Neural crest cell (in vitro differentiated cells): Measurements from ENCODE around the gene KCNK7. TPM values are rescaled to one million over a fixed set of nuclear protein-coding genes. Genes with fewer than 3 reads are reported as not detected.

Experiments
- DNase-seq: peaks from one replicate; pipeline ENCODE4 v3.0.0; 2021; ENCODE audit warnings: low read depth, mixed read lengths, low spot score
- H3K27ac Mint-ChIP-seq: one replicate; pipeline ENCODE4 v1.8.0; 2021; ENCODE audit warnings: mild to moderate bottlenecking, mixed read lengths; ENCODE audit not compliant: unreplicated experiment
- H3K27me3 Mint-ChIP-seq: 2 replicates; pipeline ENCODE4 v1.8.0; 2021; ENCODE audit warnings: low read depth, mild to moderate bottlenecking, mixed read lengths
- H3K36me3 Mint-ChIP-seq: 2 replicates; pipeline ENCODE4 v1.8.0; 2021; ENCODE audit warnings: low read depth, mild to moderate bottlenecking, mixed read lengths
- H3K4me1 Mint-ChIP-seq: 2 replicates; pipeline ENCODE4 v1.8.0; 2021; ENCODE audit warnings: mixed read lengths
- H3K4me3 Mint-ChIP-seq: one replicate; pipeline ENCODE4 v1.8.0; 2021; ENCODE audit warnings: mild to moderate bottlenecking, mixed read lengths
- H3K9me3 Mint-ChIP-seq: 2 replicates; pipeline ENCODE4 v1.8.0; 2021; ENCODE audit warnings: mixed read lengths
- CTCF ChIP-seq: fragments of 200-600 bp; sonication (generic); conservative IDR thresholded peaks from 2 replicates; pipeline ENCODE4 v1.5.0; 2021; ENCODE audit warnings: antibody characterized with exemption, mild to moderate bottlenecking
- total RNA-seq: library from RNA; stranded (reverse); gene quantifications from 2 replicates; pipeline ENCODE4 v1.2.1, GENCODE V29; 2021

Gene KCNK7
- total RNA-seq, 1 donor from 2014 or later, result 1.0 TPM

GRCh38 chr11:65574109-65574810 is 21.3 kb downstream of the KCNK7 start:
- Mint-ChIP-seq H3K4me1 (peaks cover 69% of the 10 kb centered on the region), H3K27ac (peak overlapping the region; percentile 91), H3K27me3 (peaks cover 32% of the 10 kb centered on the region)

GRCh38 chr11:65573391-65574079 is 22.1 kb downstream of the KCNK7 start:
- Mint-ChIP-seq H3K36me3 (peaks cover 7% of the 10 kb centered on the region), H3K4me3 (peak overlapping the region; percentile 96), H3K4me1 (peaks cover 74% of the 10 kb centered on the region), H3K9me3 (no peaks in the 10 kb centered on the region), H3K27ac (peak overlapping the region; percentile 91), H3K27me3 (peaks cover 31% of the 10 kb centered on the region)
- DNase-seq, result no peak
- no peak for TF ChIP-seq CTCF

More at GRCh38 chr11:65574109-65574810, 21.3 kb downstream of the KCNK7 start:
- peaks cover 7% of the 10 kb centered on the region for H3K36me3 Mint-ChIP-seq
- peak; percentile 96 for TF ChIP-seq CTCF
- DNase-seq, result peak; percentile 79
- no peaks in the 10 kb centered on the region for H3K9me3 Mint-ChIP-seq
- H3K4me3 Mint-ChIP-seq, result peak overlapping the region; percentile 96

GRCh38 chr11:65572356-65573051 is 23.1 kb downstream of the KCNK7 start, which contains the start of gene FAM89B:
FAM89B (plus strand) TSS chr11:65572538; CDS start chr11:65572670, 132 bp downstream.
- H3K27ac Mint-ChIP-seq, result peak within 1 kb of the TSS; percentile 85
- peaks cover 21% of the 10 kb centered on the region for H3K27me3 Mint-ChIP-seq
- peaks cover 7% of the 10 kb centered on the region for H3K36me3 Mint-ChIP-seq
- no peak for TF ChIP-seq CTCF
- H3K4me3 Mint-ChIP-seq, result peak within 1 kb of the TSS; percentile 96
- peak; percentile 79 for DNase-seq
- H3K4me1 Mint-ChIP-seq, result peaks cover 71% of the 10 kb centered on the region
- no peaks in the 10 kb centered on the region for H3K9me3 Mint-ChIP-seq

GRCh38 chr11:65571940-65572339 is 23.7 kb downstream of the KCNK7 start:
- Mint-ChIP-seq H3K27ac (peak overlapping the region; percentile 85), H3K9me3 (no peaks in the 10 kb centered on the region), H3K4me1 (peaks cover 71% of the 10 kb centered on the region), H3K36me3 (peaks cover 7% of the 10 kb centered on the region), H3K27me3 (peaks cover 21% of the 10 kb centered on the region), H3K4me3 (peak overlapping the region; percentile 93)
- TF ChIP-seq CTCF, result peak; percentile 49
- no peak for DNase-seq

GRCh38 chr11:65571420-65571819 is 24.2 kb downstream of the KCNK7 start:
- Mint-ChIP-seq H3K36me3 (peaks cover 7% of the 10 kb centered on the region), H3K9me3 (no peaks in the 10 kb centered on the region), H3K4me1 (peaks cover 66% of the 10 kb centered on the region), H3K27me3 (peaks cover 17% of the 10 kb centered on the region), H3K27ac (no peak overlapping the region), H3K4me3 (peak overlapping the region; percentile 93)
- DNase-seq, result no peak
- TF ChIP-seq CTCF, result no peak
